Activated effector memory CD4-positive, alpha-beta T cell treated with Interleukin-2 at 50 U/mL for 16 hours (primary cell): ENCODE measurements around the gene ZGPAT.

Source experiments
- DNase-seq: peaks from one replicate; pipeline ENCODE4 v3.0.0-alpha.2; 2020

Gene ZGPAT

DNA sequence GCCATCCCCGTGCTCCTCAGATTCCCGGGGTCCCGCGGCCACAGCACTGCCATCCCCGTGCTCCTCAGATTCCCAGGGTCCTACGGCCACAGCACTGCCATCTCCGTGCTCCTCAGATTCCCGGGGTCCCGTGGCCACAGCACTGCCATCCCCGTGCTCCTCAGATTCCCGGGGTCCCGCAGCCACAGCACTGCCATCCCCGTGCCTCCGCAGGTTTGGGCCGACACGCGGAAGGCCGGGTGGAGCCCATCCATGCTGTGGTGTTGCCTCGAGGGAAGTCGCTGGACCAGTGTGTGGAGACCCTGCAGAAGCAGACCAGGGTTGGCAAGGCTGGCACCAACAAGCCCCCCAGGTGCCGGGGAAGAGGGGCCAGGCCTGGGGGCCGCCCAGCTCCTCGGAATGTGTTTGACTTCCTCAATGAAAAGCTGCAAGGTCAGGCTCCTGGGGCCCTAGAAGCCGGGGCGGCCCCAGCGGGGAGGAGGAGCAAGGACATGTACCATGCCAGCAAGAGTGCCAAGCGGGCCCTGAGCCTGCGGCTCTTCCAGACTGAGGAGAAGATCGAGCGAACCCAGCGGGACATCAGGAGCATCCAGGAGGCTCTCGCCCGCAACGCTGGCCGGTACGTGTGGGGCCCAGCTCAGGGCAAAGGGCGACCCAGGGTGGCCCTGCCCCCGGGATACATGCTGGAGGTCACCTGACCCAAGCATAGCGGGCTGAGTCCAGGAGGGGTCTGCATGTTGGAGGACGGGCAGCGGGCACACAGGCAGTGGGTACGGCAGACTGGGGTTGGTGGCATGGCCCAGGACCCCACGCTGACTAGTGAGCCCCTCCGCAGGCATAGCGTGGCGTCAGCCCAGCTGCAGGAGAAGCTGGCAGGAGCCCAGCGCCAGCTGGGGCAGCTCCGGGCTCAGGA is 27.4 kb downstream of the ZGPAT start:
- DNase-seq = no peak

GRCh38 chr20:63735859-63736718 is 28.2 kb downstream of the ZGPAT start, which contains the start of gene LIME1:
Gene LIME1 (plus strand): TSS chr20:63736664. CDS start chr20:63737550, 886 bp downstream.
- peak; percentile 77 for DNase-seq

DNA sequence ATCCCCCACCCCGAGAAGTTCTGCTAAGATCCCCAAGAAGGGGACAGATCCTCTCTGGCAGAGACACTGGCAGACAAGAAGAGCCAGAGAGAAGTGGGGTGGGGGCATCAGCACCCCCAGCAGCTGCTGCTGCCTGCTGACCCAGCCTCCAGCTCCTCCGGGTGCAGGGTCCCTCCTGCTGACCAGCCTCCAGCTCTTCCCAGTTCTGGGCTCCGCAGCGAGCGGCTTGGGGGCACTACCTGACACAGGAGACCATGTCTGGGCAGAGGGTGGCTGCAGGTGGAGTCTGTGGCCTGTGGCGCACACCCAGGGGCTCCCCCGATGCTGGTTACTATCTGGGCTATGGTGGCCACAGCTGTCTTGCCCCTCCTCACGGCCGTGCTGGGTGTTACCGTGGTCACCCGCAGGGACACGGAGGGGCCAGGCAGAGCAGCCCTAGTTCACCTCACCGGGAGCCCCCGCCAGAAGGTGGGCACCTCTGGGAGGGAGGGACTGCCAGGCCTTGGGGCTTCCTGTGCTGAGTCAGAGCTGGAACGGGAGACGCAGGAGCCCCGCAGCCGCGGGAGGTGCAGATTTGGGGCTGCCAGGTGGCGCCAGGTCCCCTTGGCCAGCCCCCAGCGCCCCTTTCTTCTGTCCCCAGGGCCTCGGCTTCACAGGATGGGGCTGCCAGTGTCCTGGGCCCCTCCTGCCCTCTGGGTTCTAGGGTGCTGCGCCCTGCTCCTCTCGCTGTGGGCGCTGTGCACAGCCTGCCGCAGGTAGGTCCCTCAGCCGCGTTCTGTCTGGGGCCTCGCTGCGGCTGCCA is 29.3 kb downstream of the ZGPAT start:
- DNase-seq = peak; percentile 64

DNA sequence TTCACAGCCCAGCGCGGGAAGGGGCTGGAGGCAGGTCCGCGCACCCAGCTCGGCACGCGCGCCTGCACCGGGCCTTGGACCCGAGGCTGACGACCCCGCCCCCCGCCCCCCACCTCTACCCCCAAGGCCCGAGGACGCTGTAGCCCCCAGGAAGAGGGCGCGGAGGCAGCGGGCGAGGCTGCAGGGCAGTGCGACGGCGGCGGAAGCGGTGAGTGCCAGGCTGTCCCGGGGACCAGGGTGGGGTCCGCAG is 29.8 kb downstream of the ZGPAT start:
- DNase-seq = no peak

DNA sequence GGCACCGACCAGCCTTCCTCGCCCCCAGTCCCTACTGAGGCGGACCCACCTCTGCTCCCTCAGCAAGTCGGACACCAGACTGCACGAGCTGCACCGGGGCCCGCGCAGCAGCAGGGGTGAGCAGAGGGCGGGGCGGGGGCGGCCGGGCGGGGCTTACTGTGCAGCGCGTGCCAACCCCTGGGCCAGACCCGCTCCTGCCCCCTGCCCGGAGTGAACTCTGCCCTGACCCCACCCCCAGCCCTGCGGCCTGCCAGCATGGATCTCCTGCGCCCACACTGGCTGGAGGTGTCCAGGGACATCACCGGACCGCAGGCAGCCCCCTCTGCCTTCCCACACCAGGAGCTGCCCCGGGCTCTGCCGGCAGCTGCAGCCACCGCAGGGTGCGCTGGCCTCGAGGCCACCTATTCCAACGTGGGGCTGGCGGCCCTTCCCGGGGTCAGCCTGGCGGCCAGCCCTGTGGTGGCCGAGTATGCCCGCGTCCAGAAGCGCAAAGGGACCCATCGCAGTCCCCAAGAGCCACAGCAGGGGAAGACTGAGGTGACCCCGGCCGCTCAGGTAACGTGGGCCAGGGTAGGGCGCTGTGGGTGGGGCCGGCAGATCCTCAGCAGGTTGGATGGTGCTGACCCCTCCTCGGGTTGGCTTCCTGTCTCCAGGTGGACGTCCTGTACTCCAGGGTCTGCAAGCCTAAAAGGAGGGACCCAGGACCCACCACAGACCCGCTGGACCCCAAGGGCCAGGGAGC is 30.3 kb downstream of the ZGPAT start:
- peak; percentile 39 for DNase-seq

DNA sequence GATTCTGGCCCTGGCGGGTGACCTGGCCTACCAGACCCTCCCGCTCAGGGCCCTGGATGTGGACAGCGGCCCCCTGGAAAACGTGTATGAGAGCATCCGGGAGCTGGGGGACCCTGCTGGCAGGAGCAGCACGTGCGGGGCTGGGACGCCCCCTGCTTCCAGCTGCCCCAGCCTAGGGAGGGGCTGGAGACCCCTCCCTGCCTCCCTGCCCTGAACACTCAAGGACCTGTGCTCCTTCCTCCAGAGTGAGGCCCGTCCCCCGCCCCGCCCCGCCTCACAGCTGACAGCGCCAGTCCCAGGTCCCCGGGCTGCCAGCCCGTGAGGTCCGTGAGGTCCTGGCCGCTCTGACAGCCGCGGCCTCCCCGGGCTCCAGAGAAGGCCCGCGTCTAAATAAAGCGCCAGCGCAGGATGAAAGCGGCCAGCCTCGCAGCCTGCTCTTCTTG is 30.9 kb downstream of the ZGPAT start:
- peak; percentile 20 for DNase-seq

DNA sequence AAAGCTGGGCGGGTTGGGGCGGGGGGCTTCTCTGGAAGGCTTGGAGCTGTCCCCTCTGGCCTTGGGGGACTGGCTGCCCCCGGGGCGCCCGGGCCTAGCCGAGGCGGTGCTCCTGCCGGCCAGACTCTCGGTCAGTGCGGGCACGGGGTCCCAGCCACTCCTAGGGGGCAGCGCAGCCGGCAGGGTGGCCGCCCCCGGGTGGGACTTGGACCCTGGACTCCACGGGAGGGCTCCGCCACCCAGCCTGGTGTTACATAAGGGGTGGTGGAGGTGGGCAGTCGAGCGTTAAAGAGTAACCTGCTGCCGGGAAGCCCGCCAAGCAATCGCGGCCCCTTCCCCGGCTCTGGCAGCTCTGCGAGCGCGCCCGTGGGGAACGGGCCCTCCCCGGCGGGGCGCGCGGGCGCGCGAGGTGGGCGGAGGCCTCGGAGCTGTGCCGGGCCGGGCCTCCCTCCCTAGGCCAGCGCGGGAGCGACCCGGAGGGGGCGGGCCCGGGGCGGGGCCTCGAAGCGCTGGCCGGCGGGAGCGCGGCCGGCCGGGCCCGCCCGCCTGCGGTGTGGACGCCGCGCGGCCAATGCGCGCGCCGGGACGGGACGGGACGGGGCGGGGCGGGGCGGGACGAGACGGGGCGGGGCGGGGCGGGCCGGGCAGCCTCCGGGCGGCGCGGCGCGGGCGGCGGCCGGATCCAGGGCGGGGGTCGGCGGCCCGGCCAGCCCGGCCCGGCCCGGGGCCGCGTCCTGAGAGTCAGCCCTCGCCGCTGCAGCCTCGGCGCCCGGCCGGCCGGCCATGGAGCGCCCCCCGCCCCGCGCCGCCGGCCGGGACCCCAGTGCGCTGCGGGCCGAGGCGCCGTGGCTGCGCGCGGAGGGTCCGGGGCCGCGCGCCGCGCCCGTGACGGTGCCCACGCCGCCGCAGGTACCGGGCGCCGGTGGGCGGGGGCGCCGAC is 31.6 kb downstream of the ZGPAT start, which contains the start of gene SLC2A4RG:
TSS of gene SLC2A4RG (plus strand) at position 647 of the 940 bp plus-strand sequence. CDS start at position 784, 137 bp downstream.
- peak; percentile 57 for DNase-seq

DNA sequence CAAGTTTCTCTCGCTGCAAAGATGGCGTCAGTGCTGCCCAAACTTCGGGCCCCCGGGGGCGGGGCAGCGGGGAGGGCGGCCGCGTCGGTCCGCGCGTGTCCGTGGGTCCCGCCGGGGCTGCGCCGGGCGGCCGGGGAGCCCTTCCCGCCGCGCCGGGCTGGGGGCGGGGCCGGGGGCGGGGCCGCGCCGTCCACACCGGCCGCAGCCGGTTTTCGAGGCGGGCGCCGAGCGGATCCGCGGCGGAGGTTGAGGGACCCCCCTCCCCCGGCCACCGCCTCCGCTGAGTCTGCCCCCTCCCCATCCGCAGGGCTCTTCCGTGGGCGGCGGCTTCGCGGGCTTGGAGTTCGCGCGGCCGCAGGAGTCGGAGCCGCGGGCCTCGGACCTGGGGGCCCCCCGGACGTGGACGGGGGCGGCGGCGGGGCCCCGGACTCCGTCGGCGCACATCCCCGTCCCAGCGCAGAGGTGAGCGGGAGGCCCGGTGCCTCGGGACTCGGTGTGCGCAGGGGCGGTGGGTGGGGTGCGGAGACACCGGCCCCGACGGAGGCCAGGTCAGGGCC is 32.3 kb downstream of the ZGPAT start:
- DNase-seq = peak; percentile 48

DNA sequence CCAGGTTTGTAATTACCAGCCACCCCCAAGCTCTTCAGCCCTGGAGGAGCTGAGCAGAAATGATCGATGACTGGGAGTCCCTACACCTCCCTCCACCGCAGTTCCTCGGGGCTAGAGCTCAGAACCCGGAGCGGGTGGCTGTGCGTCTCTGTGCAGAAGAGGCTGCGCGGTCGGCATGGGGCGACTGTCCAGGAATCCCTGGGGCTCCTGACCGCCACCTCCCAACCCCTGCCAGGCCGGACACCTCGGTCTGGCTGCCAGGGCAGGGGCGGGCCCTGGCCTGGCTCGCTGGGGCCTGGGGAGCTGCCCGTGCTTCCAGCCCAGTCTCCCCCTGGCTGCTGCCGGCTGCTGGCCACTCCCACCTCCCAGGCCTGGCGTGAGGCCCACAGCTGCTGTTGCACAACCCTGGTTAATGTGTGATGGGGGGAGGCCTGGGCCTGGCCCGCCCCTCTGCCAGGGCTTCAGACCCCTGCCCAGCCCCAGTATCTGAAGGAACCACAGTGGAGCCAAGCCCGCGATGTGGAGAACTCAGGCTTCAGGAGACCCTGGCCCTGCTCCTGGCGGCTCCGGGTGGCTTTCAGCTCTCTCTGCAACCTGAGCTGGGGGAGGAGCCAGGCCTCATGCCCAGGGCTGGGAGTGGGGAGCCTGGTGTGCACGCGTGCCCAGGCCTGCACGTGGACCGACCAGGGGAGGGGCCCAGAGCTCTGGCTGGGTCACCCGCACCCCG is 33.0 kb downstream of the ZGPAT start:
- peak; percentile 31 for DNase-seq

- DNase-seq = no peak
Measured at GRCh38 chr20:63741354-63741675, 33.5 kb downstream of the ZGPAT start.

DNA sequence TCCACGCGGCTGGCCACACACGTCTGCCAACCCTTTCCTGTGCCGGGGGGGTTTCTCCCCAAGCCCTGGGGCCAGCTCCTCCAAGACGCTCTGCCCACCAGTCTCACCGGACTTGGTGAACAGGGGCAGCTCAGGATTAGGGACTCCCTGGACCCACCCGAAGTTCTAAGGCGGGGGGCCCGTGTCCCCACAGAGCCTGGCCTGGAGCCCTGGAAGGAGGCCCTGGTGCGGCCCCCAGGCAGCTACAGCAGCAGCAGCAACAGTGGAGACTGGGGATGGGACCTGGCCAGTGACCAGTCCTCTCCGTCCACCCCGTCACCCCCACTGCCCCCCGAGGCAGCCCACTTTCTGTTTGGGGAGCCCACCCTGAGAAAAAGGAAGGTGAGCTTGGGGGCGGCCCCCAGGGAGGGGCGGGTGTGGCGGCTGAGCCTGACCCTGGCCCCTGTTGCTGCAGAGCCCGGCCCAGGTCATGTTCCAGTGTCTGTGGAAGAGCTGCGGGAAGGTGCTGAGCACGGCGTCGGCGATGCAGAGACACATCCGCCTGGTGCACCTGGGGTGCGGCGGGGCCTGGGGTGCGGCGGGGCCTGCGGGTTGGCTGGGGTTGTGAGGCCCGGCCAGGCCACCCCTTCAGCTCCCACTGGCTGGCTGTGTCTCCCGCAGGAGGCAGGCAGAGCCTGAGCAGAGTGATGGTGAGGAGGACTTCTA is 34.0 kb downstream of the ZGPAT start:
- DNase-seq = no peak

DNA sequence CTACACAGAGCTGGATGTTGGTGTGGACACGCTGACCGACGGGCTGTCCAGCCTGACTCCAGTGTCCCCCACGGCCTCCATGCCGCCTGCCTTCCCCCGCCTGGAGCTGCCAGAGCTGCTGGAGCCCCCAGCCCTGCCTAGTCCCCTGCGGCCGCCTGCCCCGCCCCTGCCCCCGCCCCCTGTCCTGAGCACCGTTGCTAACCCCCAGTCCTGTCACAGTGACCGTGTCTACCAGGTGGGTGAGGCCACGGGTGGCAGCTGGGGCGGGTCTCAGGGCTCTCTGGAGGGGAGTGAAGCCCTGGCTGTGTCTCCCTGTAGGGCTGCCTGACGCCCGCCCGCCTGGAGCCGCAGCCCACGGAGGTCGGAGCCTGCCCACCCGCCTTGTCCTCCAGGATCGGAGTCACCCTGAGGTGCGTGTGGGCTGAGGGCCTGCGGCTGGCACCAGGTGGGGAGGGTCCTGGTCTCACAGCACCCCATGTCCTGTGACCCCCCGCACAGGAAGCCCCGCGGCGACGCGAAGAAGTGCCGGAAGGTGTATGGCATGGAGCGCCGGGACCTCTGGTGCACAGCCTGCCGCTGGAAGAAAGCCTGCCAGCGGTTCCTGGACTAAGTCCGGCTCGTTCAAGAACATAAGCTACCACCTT is 34.7 kb downstream of the ZGPAT start:
- no peak for DNase-seq

- DNase-seq = no peak
Measured at GRCh38 chr20:63743210-63743970, 35.6 kb downstream of the ZGPAT start.

DNA sequence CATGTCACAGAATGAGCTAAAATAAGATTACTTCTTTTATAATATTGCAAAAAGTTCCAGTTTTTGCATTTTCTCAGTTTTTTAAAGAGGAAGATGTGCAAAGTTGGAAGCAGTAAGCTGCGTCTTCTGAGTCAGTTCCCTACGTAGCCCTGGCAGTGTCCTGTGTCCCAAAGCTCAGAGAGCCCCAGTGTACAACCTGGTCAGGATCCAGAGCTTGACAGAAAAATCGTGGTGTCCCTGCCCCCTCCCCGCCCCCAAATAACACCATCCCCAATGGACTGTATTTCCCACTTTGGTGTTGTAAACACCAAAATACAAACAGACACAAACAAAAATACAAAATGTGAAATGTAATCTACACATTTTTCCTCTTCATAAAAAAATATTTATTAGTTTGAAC is 36.3 kb downstream of the ZGPAT start:
- DNase-seq = no peak

GRCh38 chr20:63744574-63745423 is 37.0 kb downstream of the ZGPAT start:
- no peak for DNase-seq

- DNase-seq = no peak
Measured at GRCh38 chr20:63745424-63745805, 37.6 kb downstream of the ZGPAT start.
